Keratinocyte (primary cell): ENCODE measurements around the gene MPP2. TPM values are rescaled to one million over a fixed set of nuclear protein-coding genes. Genes with fewer than 3 reads are reported as not detected.

ENCODE experiments used
- DNase-seq: peaks from one replicate; pipeline ENCODE4 v3.0.0-alpha.2; 2011; ENCODE audit warnings: low read depth, missing footprints, low spot score
- FAIRE-seq: peaks from 2 replicates; lab custom pipeline; 2011; peaks lifted over from hg19 to GRCh38; lab: Jason Lieb, UNC
- H2AFZ ChIP-seq: 2 replicates; pipeline ENCODE4 v1.6.0; 2012; ENCODE audit warnings: low read length, control low read depth, inconsistent platforms; ENCODE audit not compliant: control insufficient read depth
- H3K27ac ChIP-seq: 2 replicates; pipeline ENCODE4 v1.5.1; 2011; ENCODE audit warnings: low read length; ENCODE audit not compliant: control insufficient read depth, insufficient read depth
- H3K27me3 ChIP-seq: 3 replicates; pipeline ENCODE4 v1.6.0; 2011; ENCODE audit warnings: low read length; ENCODE audit not compliant: control insufficient read depth, insufficient read depth; ENCODE audit errors: extremely low read depth
- H3K36me3 ChIP-seq, 2 experiments: 2 replicates in 1 of 2; 3 replicates in 1 of 2; pipeline ENCODE4 v1.5.1; 2011; ENCODE audit warnings: low read length in 2 of 2, mild to moderate bottlenecking in 1 of 2; ENCODE audit not compliant: control insufficient read depth in 2 of 2, insufficient read depth in 2 of 2; ENCODE audit errors: extremely low read depth in 1 of 2
- H3K4me1 ChIP-seq: 3 replicates; pipeline ENCODE4 v1.5.1; 2011; ENCODE audit warnings: low read length; ENCODE audit not compliant: control insufficient read depth, insufficient read depth; ENCODE audit errors: extremely low read depth
- H3K4me2 ChIP-seq: 3 replicates; pipeline ENCODE4 v1.6.0; 2011; ENCODE audit warnings: low read depth, low read length; ENCODE audit not compliant: control insufficient read depth, insufficient read depth; ENCODE audit errors: extremely low read depth
- H3K4me3 ChIP-seq, 3 experiments: fragments of 200-600 bp in 1 of 3; sonication (generic) in 1 of 3; 2 replicates in 2 of 3; 3 replicates in 1 of 3; pipeline ENCODE4 v1.5.1; 2011 to 2016; ENCODE audit warnings: low read length in 3 of 3, mild to moderate bottlenecking in 3 of 3, control low read depth in 2 of 3, inconsistent platforms in 1 of 3, low read depth in 1 of 3, mixed read lengths in 1 of 3, mixed run types in 1 of 3, moderate library complexity in 1 of 3; ENCODE audit not compliant: control insufficient read depth in 2 of 3, insufficient read depth in 2 of 3; ENCODE audit errors: extremely low read depth in 1 of 3
- H3K79me2 ChIP-seq: 2 replicates; pipeline ENCODE4 v1.6.0; 2012; ENCODE audit warnings: low read length; ENCODE audit not compliant: control insufficient read depth, insufficient read depth
- H3K9ac ChIP-seq: 3 replicates; pipeline ENCODE4 v1.6.0; 2011; ENCODE audit warnings: low read length; ENCODE audit not compliant: control insufficient read depth, insufficient read depth; ENCODE audit errors: extremely low read depth
- H3K9me1 ChIP-seq: 3 replicates; pipeline ENCODE4 v1.6.0; 2011; ENCODE audit warnings: low read length; ENCODE audit not compliant: control insufficient read depth, insufficient read depth; ENCODE audit errors: extremely low read depth
- H3K9me3 ChIP-seq: 2 replicates; pipeline ENCODE4 v1.5.1; 2012; ENCODE audit warnings: low read depth, low read length; ENCODE audit not compliant: control insufficient read depth
- H4K20me1 ChIP-seq: 3 replicates; pipeline ENCODE4 v1.6.0; 2011; ENCODE audit warnings: low read length; ENCODE audit not compliant: control insufficient read depth, insufficient read depth; ENCODE audit errors: extremely low read depth
- EZH2 ChIP-seq: IDR thresholded peaks from one replicate; pipeline ENCODE4 v1.6.1; 2012; ENCODE audit warnings: inconsistent platforms, mild to moderate bottlenecking, low read length, moderate library complexity
- dilution Hi-C: fragments of 300-500 bp; cut with MboI; formaldehyde crosslinking; loops from one replicate; pipeline ENCODE4 v1.7.0; 2020; ENCODE audit warnings: low sequenced_read_pairs; ENCODE audit not compliant: extremely low pct_ligation_motif_present
- polyA plus RNA-seq, 5 experiments: library from polyadenylated mRNA; depleted of rRNA in 3 of 5; stranded (reverse) in 3 of 5; stranded (forward) in 1 of 5; unstranded in 1 of 5; fragments of >200 nt; gene quantifications; 1 replicate in 1 of 5; 2 replicates in 3 of 5; 3 replicates in 1 of 5; pipeline versions ENCODE4 v1.2.1 to v1.2.3, GENCODE V29; 2011 to 2012; ENCODE audit warnings: missing spikeins in 2 of 5, low read depth in 1 of 5, low replicate concordance in 1 of 5
- TF ChIP-seq, protein P1 (sequence below), 3 experiments: IDR thresholded peaks in 1 of 3; conservative IDR thresholded peaks in 1 of 3; optimal IDR thresholded peaks in 1 of 3; 2 replicates in 2 of 3; 3 replicates in 1 of 3; pipeline versions ENCODE3 to v1.5.1; 2011; ENCODE audit warnings: low read length in 3 of 3, mild to moderate bottlenecking in 3 of 3, moderate library complexity in 2 of 3, control low read depth in 1 of 3, inconsistent platforms in 1 of 3; ENCODE audit not compliant: insufficient read depth in 2 of 3; ENCODE audit errors: extremely low read depth in 1 of 3

Gene MPP2
- polyA plus RNA-seq, 1 donor (not counting 4 experiments of a cell fraction or from before 2014, with no cell fraction given) = 0.12 TPM

DNA sequence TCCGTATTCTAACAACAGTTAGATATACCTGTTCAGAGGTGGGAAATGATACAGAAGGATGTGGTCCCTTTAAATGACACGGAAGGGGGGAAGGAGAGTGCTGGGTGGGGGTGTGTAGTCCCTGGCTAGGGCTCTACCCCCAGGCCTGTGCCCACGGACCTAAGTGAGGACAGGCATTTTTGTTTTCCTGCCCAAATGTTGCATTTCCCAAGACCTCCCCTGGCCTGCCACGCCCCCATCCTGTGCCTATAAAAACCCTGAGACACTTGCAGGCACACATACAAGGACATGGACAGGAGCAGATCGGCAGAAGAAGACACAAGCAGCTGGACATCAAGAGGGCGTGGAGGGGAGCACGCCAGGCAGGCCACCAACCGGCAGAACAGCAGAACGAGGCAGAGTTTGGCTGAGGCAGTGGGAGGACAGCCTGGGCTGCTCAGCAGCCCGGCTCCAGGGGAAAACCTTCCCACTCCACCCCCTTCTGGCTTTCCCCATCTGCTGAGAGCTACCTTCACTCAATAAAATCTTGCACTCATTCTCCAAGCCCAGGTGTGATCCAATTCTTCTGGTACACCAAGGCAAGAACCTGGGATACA lies 13.3 kb upstream of the MPP2 start:
- no peaks in the 10 kb centered on the region for H3K4me1 ChIP-seq
- no peaks in the 10 kb centered on the region for H3K9me1 ChIP-seq
- dilution Hi-C loops = no loop called here
- H4K20me1 ChIP-seq = no peaks in the 10 kb centered on the region
- no peak overlapping the region for H3K9ac ChIP-seq
- no peak for TF ChIP-seq EZH2
- TF ChIP-seq, protein P1, sequence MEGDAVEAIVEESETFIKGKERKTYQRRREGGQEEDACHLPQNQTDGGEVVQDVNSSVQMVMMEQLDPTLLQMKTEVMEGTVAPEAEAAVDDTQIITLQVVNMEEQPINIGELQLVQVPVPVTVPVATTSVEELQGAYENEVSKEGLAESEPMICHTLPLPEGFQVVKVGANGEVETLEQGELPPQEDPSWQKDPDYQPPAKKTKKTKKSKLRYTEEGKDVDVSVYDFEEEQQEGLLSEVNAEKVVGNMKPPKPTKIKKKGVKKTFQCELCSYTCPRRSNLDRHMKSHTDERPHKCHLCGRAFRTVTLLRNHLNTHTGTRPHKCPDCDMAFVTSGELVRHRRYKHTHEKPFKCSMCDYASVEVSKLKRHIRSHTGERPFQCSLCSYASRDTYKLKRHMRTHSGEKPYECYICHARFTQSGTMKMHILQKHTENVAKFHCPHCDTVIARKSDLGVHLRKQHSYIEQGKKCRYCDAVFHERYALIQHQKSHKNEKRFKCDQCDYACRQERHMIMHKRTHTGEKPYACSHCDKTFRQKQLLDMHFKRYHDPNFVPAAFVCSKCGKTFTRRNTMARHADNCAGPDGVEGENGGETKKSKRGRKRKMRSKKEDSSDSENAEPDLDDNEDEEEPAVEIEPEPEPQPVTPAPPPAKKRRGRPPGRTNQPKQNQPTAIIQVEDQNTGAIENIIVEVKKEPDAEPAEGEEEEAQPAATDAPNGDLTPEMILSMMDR (optimal IDR thresholded peaks at IDR 0.05 in 1 of 3, IDR thresholded peaks at IDR 0.05 in 1 of 3, conservative IDR thresholded peaks at IDR 0.05 in 1 of 3; ENCODE audit: extremely low read depth in 1 of 3, insufficient read depth in 2 of 3, low read length in 3 of 3) = no peak
- no peak overlapping the region for H3K4me2 ChIP-seq
- H3K27me3 ChIP-seq = peaks cover 20% of the 10 kb centered on the region
- H3K4me3 ChIP-seq = no peak overlapping the region
- no peaks in the 10 kb centered on the region for H3K36me3 ChIP-seq
- FAIRE-seq = no peak
- H3K27ac ChIP-seq = no peak overlapping the region
- H3K79me2 ChIP-seq = no peaks in the 10 kb centered on the region
- H3K9me3 ChIP-seq = no peaks in the 10 kb centered on the region
- DNase-seq = no peak
- no peak overlapping the region for H2AFZ ChIP-seq

DNA sequence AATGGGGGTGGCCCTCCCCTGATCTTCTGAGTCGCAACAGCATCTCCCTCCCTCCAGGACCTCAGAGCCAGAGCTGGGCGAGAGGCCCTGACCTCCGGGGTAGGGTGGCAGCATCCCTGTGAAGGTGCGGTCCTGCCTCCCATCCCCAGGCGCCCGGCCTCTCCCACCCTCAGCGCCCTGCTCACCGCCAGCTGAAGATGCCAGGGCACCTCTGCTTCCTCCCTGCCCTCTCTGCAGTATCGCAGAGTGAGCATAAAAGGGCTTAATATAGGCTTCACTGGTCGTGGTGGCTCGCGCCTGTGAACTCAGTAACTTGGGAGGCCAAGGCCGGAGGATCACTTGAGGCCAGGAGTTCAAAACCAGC lies 10.7 kb upstream of the MPP2 start:
- Histone ChIP-seq H3K9ac (no peak overlapping the region), H3K27ac (no peak overlapping the region), H4K20me1 (no peaks in the 10 kb centered on the region), H3K9me1 (no peaks in the 10 kb centered on the region), H3K27me3 (peaks cover 24% of the 10 kb centered on the region), H3K4me2 (no peak overlapping the region), H3K79me2 (no peaks in the 10 kb centered on the region), H3K9me3 (no peaks in the 10 kb centered on the region), H3K4me3 (no peak overlapping the region), H3K4me1 (no peaks in the 10 kb centered on the region), H2AFZ (no peak overlapping the region), H3K36me3 (no peaks in the 10 kb centered on the region)
- DNase-seq (no peak), FAIRE-seq (no peak)
- dilution Hi-C loops = no loop called here
- TF ChIP-seq, protein P1 (optimal IDR thresholded peaks at IDR 0.05 in 1 of 3, IDR thresholded peaks at IDR 0.05 in 1 of 3, conservative IDR thresholded peaks at IDR 0.05 in 1 of 3; ENCODE audit: extremely low read depth in 1 of 3, insufficient read depth in 2 of 3, low read length in 3 of 3) = no peak
